OCI-LY1 (cell line): ENCODE results near the gene TOP3B.

Experiments
- H2AFZ ChIP-seq: fragments of 200-600 bp; sonication (generic), shearing (Covaris generic); 2 replicates; pipeline ENCODE4 v1.6.0; 2014; ENCODE audit warnings: antibody characterized with exemption, mild to moderate bottlenecking, low read length
- H3F3A ChIP-seq: fragments of 200-600 bp; sonication (generic), shearing (Covaris generic); 2 replicates; pipeline ENCODE4 v1.6.0; 2014; ENCODE audit warnings: mild to moderate bottlenecking, antibody characterized with exemption, low read length, moderate library complexity; ENCODE audit not compliant: insufficient read depth
- H3K27ac ChIP-seq: fragments of 200-600 bp; sonication (generic); 2 replicates; pipeline ENCODE4 v1.5.1; 2014; ENCODE audit warnings: low read length, mixed run types, mild to moderate bottlenecking, low read depth; ENCODE audit not compliant: poor library complexity, severe bottlenecking
- H3K27me3 ChIP-seq: fragments of 200-600 bp; sonication (generic); 2 replicates; pipeline ENCODE4 v1.6.0; 2014; ENCODE audit warnings: antibody characterized with exemption, mild to moderate bottlenecking, low read length, moderate library complexity; ENCODE audit not compliant: insufficient read depth
- H3K36me3 ChIP-seq: fragments of 200-600 bp; sonication (generic); 2 replicates; pipeline ENCODE4 v1.6.1; 2014; ENCODE audit warnings: mild to moderate bottlenecking, antibody characterized with exemption, low read length, moderate library complexity, mixed read lengths; ENCODE audit not compliant: insufficient read depth
- H3K4me1 ChIP-seq: fragments of 200-600 bp; sonication (generic); 2 replicates; pipeline ENCODE4 v1.5.1; 2014; ENCODE audit warnings: mild to moderate bottlenecking, low read length, moderate library complexity; ENCODE audit not compliant: insufficient read depth, severe bottlenecking
- H3K4me2 ChIP-seq: fragments of 200-600 bp; sonication (generic), shearing (Covaris generic); 2 replicates; pipeline ENCODE4 v1.6.1; 2014; ENCODE audit warnings: low read length
- H3K4me3 ChIP-seq: fragments of 200-600 bp; sonication (generic); 2 replicates; pipeline ENCODE4 v1.5.1; 2014; ENCODE audit warnings: low read length, low read depth, mild to moderate bottlenecking, mixed read lengths; ENCODE audit not compliant: poor library complexity, severe bottlenecking
- H3K79me2 ChIP-seq: fragments of 200-600 bp; shearing (Covaris generic); 2 replicates; pipeline ENCODE4 v1.6.1; 2016; ENCODE audit warnings: mixed run types, low read length, mixed read lengths; ENCODE audit not compliant: insufficient read depth
- H3K9ac ChIP-seq: fragments of 200-600 bp; sonication (generic), shearing (Covaris generic); 2 replicates; pipeline ENCODE4 v1.6.1; 2014; ENCODE audit warnings: mild to moderate bottlenecking, low read length, mixed read lengths
- H3K9me2 ChIP-seq: fragments of 200-600 bp; sonication (generic), shearing (Covaris generic); 2 replicates; pipeline ENCODE4 v1.6.1; 2014; ENCODE audit warnings: low read depth, mild to moderate bottlenecking, low read length, mixed read lengths
- H3K9me3 ChIP-seq: fragments of 200-600 bp; shearing (Covaris generic); 2 replicates; pipeline ENCODE4 v1.6.1; 2014; ENCODE audit warnings: low read length, mixed read lengths
- H4K20me1 ChIP-seq: fragments of 200-600 bp; sonication (generic), shearing (Covaris generic); 2 replicates; pipeline ENCODE4 v1.6.0; 2016; ENCODE audit warnings: mild to moderate bottlenecking, low read length; ENCODE audit not compliant: insufficient read depth
- EZH2 ChIP-seq: fragments of 200-600 bp; sonication (generic), shearing (Covaris generic); IDR thresholded peaks from 2 replicates; pipeline ENCODE4 v1.8.0; 2017; ENCODE audit warnings: borderline replicate concordance, mixed run types, mild to moderate bottlenecking, antibody characterized with exemption, low read length, moderate library complexity, mixed read lengths
- TF ChIP-seq, protein P1 (sequence below): fragments of 200-600 bp; sonication (generic), shearing (Covaris generic); IDR thresholded peaks from 2 replicates; pipeline ENCODE4 v1.5.1; 2017; ENCODE audit warnings: mild to moderate bottlenecking, antibody characterized with exemption, low read length, moderate library complexity, mixed read lengths

The TOP3B gene

DNA sequence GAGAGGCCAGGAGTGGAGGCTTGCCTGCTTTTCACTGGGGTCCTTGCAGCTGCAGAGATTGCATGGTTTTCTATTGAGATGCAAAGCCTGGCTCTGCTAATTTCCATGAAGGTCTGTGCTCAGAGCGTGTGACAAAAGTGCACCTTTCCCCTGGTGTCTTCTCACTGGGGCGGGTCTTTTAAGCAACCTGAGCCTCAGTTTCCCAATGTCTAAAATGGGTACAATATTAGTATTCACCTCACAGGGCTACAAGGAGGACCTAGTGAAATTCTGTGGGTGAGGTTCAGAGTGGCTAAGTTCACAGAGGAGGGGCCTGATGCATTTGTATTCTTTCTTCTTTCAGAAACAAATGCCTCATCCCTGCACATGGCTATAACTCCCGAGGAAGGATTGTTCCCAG is 50.2 kb downstream of the TOP3B start:
- no peak overlapping the region for H3K4me2 ChIP-seq
- no peaks in the 10 kb centered on the region for H3F3A ChIP-seq
- TF ChIP-seq EZH2 = no peak
- TF ChIP-seq, protein P1, sequence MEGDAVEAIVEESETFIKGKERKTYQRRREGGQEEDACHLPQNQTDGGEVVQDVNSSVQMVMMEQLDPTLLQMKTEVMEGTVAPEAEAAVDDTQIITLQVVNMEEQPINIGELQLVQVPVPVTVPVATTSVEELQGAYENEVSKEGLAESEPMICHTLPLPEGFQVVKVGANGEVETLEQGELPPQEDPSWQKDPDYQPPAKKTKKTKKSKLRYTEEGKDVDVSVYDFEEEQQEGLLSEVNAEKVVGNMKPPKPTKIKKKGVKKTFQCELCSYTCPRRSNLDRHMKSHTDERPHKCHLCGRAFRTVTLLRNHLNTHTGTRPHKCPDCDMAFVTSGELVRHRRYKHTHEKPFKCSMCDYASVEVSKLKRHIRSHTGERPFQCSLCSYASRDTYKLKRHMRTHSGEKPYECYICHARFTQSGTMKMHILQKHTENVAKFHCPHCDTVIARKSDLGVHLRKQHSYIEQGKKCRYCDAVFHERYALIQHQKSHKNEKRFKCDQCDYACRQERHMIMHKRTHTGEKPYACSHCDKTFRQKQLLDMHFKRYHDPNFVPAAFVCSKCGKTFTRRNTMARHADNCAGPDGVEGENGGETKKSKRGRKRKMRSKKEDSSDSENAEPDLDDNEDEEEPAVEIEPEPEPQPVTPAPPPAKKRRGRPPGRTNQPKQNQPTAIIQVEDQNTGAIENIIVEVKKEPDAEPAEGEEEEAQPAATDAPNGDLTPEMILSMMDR = no peak
- peaks cover 13% of the 10 kb centered on the region for H3K36me3 ChIP-seq
- no peaks in the 10 kb centered on the region for H3K9me2 ChIP-seq
- no peaks in the 10 kb centered on the region for H3K9me3 ChIP-seq
- no peak overlapping the region for H3K27ac ChIP-seq
- H3K9ac ChIP-seq = no peak overlapping the region
- no peak overlapping the region for H3K4me3 ChIP-seq
- H4K20me1 ChIP-seq = no peaks in the 10 kb centered on the region
- H3K4me1 ChIP-seq = no peaks in the 10 kb centered on the region
- H2AFZ ChIP-seq = no peak overlapping the region
- no peaks in the 10 kb centered on the region for H3K27me3 ChIP-seq
- no peaks in the 10 kb centered on the region for H3K79me2 ChIP-seq

DNA sequence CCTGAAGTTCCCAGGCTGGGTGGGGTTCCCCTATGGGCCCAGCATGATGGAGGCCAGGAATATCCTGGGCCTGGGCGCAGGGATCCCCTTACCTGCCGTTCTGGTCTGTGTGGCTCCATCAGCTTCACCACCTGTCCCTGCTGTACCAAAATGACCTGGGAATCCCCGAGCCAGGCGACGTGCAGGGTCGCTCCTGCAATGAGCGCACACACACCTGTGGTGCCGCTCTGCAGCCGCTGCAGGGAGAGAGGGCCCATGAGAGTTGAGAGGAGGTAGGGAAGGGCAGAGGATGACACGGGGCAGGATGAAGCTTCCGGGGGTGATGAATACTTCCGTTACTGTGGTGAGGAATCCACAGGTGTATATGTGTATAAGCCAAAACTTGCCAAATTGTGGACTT is 51.5 kb downstream of the TOP3B start:
- H3K36me3 ChIP-seq = peaks cover 13% of the 10 kb centered on the region
- no peak overlapping the region for H3K9ac ChIP-seq
- no peaks in the 10 kb centered on the region for H3K9me3 ChIP-seq
- H4K20me1 ChIP-seq = no peaks in the 10 kb centered on the region
- no peak overlapping the region for H3K4me3 ChIP-seq
- H3K4me2 ChIP-seq = no peak overlapping the region
- no peak for TF ChIP-seq EZH2
- TF ChIP-seq, protein P1 = no peak
- no peaks in the 10 kb centered on the region for H3K27me3 ChIP-seq
- no peak overlapping the region for H2AFZ ChIP-seq
- no peaks in the 10 kb centered on the region for H3F3A ChIP-seq
- no peaks in the 10 kb centered on the region for H3K9me2 ChIP-seq
- H3K79me2 ChIP-seq = no peaks in the 10 kb centered on the region
- H3K4me1 ChIP-seq = peaks cover 7% of the 10 kb centered on the region
- no peak overlapping the region for H3K27ac ChIP-seq

DNA sequence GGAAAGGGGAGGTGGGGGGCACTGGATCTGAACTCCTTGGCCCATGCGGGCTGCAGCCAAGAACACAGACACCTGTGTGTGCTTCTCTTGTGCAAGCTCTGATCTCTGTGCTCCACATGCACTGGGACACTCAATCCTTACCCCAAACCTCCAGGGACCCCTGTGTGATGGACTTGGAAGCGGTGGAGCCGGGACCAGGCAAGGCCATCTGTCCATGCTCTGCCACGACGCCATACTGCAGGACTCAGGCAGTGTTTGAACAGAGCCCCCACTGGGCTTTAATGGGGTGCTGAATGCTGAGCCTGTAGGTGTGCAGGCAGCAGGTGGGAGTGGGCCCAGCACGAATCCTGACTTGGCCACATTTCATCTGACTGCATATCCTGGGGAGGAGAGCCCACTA is 53.3 kb downstream of the TOP3B start:
- Histone ChIP-seq H3K9me3 (no peaks in the 10 kb centered on the region), H3K4me1 (peaks cover 16% of the 10 kb centered on the region), H3K9ac (no peak overlapping the region), H3K36me3 (peaks cover 13% of the 10 kb centered on the region), H3K9me2 (no peaks in the 10 kb centered on the region), H2AFZ (no peak overlapping the region), H3K27ac (no peak overlapping the region), H4K20me1 (no peaks in the 10 kb centered on the region), H3F3A (no peaks in the 10 kb centered on the region), H3K4me2 (no peak overlapping the region), H3K27me3 (no peaks in the 10 kb centered on the region), H3K79me2 (no peaks in the 10 kb centered on the region), H3K4me3 (no peak overlapping the region)
- TF ChIP-seq EZH2 = no peak
- TF ChIP-seq, protein P1 = no peak
